ENCODE data around the gene MLX.

MLX gene

DNA sequence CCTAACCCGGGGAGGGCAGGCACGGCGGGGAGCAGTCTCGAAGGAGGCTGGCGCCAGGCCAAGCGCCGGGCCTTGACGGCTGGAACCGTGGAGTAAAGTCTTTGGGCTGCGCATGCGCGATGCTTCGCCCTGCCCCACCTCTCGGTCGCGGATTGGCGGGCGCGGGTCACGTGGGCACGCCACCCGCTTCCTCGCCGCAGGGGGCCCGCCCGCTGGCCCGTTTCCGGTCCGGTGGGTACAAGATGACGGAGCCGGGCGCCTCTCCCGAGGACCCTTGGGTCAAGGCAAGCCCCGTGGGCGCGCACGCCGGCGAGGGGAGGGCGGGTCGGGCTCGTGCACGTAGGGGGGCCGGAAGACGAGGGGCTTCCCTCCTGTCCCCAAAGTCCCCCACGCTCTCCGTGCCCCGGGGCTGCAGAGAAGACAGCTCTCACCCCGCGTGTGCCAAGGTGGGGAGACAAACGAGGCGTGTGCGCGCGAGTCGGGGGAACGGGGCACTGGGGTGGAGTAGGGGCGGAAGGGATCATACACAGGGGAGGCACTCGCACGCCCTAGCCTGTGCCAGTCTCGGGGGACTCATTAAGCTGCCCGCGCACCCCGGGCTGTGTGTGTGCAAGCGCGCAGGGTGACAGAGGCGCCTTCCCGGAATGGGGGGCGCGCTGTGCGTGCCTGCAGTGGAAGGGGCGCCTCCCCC, at the start of gene MLX:
MLX (plus strand) TSS at position 218 of the 691 bp plus-strand sequence; CDS start at position 243, 25 bp downstream.
- peak; percentile 77 to 78 for DNase-seq

- peak; percentile 81 to 85 for DNase-seq
These were observed 49.4 kb upstream of the MLX start for GRCh38 chr17:42517516-42517915.

DNA sequence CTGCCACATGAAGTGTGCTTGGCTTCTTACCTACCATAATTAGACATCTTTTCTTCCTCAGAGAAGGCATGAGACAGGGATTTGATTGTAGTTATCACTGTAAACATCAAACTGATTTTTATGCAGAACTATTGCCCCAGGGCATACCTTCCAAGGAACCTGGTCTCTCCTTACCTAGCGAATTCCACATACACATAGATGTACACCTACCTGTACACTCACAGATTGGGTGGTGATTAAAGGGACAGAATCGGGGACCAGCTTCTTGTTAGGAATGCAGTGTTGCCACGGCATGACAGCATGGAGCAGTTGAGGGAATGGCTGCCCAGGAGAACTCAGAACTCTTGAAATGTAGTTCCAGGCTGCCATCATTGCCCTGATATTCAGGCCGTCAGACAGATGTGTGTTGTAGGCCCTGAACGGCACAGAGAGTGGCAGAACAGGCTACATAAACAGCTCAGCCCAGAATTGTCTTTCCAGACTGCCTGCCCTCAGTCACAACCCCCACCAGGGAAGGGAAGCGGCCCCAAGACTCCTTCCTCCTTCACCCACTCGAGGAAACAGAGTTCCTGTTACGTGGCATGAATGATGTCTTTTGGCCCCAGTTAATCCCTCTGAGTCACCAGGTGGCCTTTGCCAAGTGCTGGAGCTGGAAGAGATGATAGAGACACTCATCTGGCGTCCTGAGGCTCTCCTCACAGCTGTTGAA, 48.7 kb upstream of the MLX start:
- DNase-seq, result peak in 1 of 2 experiments; percentile 60

DNA sequence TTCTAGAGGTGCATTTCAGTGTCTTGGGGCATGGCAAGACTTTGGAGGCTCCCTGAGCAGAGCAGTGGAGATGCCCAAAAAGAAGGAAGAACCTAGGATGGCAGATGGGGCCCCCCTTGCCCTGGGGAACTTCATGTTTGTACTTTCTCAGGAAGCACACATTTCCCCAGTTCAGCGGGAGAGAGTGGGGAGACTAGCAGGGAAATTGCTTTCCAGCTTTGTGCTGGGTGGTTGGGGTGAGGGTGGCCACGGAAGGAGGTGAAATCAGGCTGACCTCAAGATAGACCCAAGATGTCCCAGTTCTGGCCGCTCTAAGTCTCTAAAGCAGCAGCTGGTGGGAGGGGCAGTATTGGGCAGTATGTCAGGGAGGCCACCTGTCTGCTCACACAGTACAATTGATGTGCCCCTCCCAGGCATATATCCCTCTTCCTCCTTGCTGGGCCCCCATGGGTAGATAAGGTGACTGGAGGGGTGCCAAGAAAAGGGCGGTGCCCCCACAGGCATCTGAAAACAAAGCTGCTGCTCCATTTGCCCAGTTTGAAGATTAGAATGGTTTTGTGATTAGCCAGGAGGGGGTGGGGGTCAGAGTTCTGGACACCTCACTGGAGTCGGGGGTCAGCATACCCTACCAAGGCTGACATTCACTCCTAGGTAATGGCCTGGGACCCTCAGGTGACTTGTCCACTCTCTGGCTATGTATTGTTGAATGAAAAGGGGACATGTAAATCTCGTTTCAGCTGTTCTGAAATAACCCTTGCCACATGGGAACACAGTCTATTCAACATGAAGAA, 48.0 kb upstream of the MLX start:
- DNase-seq, result peak; percentile 45 to 50

DNA sequence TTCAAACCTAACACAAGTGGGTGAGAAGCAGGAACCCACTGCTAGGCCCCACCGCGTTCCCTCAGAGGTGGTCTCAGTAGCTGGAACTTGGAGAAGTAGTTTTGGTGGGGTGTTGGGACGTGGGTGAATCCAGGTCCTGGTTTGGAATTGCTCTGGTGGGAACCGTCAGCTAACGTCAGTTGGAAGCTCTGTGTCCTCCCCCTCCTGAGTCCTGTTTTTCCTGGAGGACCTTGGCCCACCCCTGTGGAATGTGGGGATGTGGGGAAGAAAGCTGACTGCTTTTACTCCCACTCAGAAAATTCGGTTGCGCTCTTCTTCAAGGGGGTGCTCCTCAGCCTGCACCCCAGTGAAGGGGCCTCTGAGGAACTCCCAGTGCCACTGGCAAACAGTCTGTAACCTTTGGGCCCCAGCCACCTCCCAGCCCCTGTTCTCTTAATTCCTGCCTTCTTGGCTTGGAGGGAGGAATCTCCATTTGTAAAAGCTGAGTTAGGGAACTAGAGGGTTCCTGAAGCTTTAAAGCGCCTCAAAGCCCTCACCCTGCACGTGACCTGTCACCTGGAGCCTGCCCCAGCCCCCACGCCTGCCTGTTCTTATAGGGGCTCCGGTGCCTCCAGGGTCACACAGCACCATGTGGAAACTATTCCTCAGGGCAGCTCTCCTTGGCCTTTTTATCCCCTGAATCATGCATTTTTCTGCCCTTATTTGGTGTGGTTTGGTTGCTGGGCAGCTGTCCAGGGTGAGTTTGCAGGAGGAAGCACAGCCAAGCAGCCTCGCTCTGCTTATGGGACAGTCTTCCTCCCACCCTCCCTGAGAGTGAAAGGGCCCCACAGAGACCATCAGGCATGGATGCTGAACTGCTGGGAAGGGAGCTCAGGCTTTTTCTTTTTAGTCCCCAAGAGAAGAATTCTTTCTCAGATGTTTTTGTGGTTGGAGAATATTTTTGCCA, 47.1 kb upstream of the MLX start:
- peak in 1 of 2 experiments; percentile 12 for DNase-seq

GRCh38 chr17:42520540-42520951, 46.4 kb upstream of the MLX start:
- peak in 1 of 2 experiments; percentile 37 for DNase-seq

- no peak for DNase-seq
These were observed 45.9 kb upstream of the MLX start for GRCh38 chr17:42521036-42521435.

DNA sequence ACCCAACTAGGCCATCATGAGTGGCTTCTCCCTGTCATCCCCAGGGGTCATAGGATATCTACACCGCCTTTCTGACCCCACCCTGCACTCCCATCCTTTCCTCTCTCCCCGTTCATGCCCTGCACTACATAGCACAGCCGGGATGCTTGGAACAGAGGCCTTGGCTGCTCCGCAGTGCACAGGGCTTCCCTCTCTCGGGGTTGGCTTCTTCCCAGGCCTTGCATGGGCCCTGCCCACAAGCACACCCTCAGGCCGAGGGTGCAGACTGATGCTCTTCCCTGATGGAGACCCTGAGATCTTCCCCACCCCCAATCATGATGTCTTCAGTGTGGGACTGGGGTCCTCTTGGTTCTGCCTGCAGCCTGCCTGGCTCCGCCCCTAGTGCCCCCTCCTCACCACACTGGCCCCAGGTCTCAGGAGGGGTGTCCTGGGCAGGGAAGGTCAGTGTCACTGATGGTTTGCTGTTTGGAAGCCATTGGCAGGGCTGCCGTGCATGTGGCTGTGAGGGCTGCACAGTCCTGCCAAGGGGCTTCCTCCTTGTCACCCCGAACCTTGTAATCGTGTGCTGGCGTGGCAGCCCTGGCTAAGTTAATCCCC, 45.1 kb upstream of the MLX start:
- DNase-seq, result no peak

DNA sequence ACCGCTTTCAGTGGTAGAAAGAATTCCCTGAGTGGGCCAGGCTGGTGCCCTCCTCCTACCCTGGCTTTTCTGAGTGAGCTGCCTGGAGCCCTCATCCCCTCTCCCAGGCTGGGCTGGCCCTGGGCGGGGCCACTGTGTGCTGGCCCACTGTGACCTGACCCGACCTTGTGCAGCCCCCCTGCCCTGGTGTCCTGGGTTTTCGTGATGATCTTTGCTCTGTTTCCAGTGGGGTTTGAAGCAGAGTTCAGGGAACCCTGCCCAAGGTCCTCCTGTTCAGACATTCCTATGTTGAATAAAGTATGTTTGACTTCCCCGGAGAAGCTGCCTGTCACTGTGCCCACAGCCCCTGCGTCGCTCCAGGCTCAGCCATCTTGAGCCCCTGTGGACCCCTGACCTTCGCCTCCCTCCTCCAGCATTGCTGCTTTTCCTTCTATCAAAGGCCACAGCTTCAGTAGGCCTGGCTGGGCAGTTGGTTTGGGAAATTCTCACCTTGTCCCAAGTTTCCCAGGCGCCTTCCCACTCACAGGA, 44.6 kb upstream of the MLX start:
- no peak for DNase-seq

- no peak for DNase-seq
These were observed 44.1 kb upstream of the MLX start for GRCh38 chr17:42522798-42523278.

DNA sequence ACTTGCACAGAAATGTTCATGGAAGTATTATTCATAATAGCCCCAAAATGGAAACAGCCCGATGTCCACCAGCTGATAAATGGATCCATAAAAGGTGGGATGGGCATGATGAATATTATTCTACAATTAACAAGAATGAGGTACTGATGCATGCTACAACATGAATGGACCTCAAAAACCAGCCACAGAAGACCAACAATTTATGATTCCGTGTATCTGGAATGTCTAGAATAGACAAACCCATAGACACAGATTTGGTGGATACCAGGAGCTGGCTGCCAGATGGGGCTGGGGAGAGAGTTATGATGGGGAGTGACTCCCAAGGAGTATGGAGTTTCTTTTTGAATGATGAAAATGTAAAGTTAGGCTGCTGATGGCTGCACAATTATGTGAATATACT, 41.7 kb upstream of the MLX start:
- DNase-seq, result no peak

- no peak for DNase-seq
These were observed 40.9 kb upstream of the MLX start for GRCh38 chr17:42526031-42526444.

DNA sequence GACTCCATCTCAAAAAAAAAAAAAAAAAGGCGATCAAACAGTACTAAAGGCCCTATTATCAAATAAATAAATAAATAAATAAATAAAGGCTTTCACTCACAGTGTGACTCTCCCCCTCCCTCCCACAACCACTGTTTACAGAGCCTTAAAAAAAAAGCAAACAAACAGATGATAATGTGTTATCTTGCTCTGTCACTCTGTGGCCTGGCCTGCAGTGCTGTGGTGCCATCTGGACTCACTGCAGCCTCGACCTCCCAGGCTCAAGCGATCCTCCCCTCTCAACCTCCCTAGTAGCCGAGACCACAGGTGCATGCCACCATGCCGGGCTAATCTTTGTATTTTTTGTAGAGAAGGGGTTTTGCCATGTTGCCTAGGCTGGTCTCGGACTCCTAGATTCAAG, 39.0 kb upstream of the MLX start:
- no peak for DNase-seq

DNA sequence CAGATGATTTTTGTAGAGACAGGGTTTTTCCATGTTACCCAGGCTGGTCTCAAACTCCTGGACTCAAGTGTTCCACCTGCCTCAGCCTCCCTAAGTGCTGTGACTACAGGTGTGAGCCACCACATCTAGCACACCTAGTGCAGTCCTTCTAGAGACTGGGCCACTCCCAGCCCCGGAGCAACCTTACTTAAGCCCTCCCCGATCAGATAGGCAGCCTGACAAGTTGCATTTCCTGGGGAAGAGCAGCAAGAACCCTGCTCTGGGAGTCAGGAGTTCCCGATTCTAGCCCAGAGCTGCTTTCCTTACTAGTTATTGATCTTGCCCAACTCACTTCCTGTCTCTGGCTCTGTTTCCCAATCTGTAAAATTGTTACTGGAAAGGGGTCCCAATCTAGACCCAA, 37.8 kb upstream of the MLX start:
- DNase-seq, result no peak

- DNase-seq, result no peak
These were observed 35.9 kb upstream of the MLX start for GRCh38 chr17:42530952-42531454.

DNA sequence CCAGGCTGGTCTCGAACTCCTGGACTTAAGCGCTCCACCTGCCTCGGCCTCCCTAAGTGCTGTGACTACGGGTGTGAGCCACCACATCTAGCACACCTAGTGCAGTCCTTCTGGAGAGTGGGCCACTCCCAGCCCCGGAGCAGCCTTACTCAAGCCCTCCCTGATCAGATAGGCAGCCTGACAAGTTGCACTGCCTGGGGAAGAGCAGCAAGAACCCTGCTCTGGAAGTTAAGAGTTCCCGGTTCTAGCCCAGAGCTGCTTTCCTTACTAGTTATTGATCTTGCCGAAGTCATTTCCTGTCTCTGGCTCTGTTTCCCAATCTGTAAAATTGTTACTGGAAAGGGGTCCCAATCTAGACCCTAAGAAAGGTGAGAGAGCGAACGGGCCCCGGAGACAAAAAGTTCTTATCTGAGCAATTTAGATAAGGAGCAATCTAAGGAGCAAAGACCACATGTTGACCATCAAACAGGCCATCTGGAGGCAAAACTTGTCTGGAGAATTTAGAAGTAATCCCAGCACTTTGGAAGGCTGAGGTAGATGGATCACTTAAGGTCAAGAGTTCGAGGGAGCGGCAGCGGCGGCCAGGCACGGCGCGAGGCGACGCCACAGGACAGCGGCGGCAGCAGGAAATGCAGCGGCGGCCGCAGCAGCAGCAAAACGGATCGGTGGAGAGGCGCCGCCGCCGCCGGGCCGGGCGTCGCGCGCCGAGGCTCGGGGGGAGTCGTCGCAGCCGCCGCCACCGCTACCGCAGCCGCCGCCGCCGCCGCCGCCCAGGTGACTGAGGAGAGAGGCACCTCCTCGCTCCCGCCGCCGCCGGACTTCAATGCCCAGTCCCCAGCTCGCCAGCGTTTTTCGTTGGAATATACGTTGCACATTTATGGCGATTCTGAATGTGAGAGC, 35.2 kb upstream of the MLX start:
- DNase-seq, result peak in 1 of 2 experiments; percentile 14

DNA sequence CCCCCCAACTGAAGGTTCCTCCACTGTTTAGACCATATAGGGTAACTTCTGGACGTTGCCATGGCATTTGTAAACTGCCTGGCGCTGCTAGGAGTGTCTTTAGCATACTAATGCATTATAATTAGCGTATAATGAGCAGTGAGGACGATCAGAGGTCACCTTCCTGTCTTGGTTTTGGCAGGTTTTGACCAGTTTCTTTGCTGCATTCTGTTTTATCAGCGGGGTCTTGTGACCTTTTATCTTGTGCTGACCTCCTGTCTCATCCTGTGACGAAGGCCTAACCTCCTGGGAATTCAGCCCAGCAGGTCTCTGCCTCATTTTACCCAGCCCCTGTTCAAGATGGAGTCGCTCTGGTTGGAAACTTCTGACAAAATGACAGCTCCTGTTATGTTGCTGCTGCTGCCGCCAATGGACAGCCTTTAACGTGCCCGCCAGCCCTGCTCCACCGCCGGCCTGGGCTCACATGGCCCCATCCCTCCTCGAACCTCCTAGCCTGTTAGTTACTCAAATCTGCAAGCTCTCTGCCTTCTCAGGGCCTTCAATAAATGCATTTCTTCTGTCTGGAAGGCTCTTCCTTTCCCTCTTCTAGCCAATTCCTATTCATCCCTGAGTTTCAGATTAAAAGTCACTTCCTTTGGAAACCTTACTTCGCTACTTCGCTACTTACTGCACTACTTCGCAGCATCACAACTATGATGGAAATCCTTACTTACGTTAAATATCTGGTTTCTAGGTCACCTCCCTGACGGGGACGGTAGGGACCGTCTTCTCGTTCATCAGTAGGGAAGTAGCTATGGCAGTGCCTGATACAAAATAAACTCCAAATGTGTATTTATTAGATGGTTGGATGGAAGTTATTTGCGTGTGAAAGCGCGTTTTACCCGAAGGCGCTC, 31.5 kb upstream of the MLX start:
- peak; percentile 69 to 82 for DNase-seq

DNA sequence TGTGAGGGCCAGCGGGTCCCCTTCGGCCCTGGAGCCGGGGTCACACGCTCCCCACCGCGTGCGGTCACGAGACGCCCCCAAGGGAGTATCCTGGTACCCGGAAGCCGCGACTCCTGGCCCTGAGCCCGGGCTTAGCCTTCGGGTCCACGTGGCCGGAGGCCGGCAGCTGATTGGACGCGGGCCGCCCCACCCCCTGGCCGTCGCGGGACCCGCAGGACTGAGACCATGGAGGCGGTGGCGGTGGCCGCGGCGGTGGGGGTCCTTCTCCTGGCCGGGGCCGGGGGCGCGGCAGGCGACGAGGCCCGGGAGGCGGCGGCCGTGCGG, 30.9 kb upstream of the MLX start, which contains the start of gene NAGLU:
NAGLU (plus strand) TSS at position 194 of the 324 bp plus-strand sequence; CDS start at position 226, 32 bp downstream.
- peak; percentile 80 to 82 for DNase-seq
